GM12878 (cell line): ENCODE measurements around the gene OR9G1.

ENCODE experiments used
- CTCF ChIP-seq, 3 experiments: IDR thresholded peaks in 2 of 3; conservative IDR thresholded peaks in 1 of 3; 2 replicates each; pipeline ENCODE4 v1.5.1; 2011; ENCODE audit warnings: low read depth in 3 of 3, low read length in 3 of 3, mild to moderate bottlenecking in 3 of 3, control low read depth in 2 of 3, moderate library complexity in 2 of 3, inconsistent platforms in 1 of 3, mixed read lengths in 1 of 3; ENCODE audit not compliant: control insufficient read depth in 2 of 3, insufficient read depth in 1 of 3; ENCODE audit errors: extremely low read depth in 1 of 3
- EP300 ChIP-seq, 2 experiments: fragments of 150-350 bp in 1 of 2; IDR thresholded peaks; 2 replicates each; pipeline ENCODE4 v1.6.1; 2011 to 2012; ENCODE audit warnings: low read depth in 2 of 2, low read length in 2 of 2, borderline replicate concordance in 1 of 2, improper control_type of control experiment in 1 of 2, inconsistent platforms in 1 of 2; ENCODE audit not compliant: control insufficient read depth in 1 of 2
- EZH2 ChIP-seq: IDR thresholded peaks from 2 replicates; pipeline ENCODE4 v1.6.1; 2012; ENCODE audit warnings: low read depth, mild to moderate bottlenecking, control low read depth, inconsistent platforms, low read length, borderline replicate concordance; ENCODE audit not compliant: control insufficient read depth
- FOXM1 ChIP-seq: IDR thresholded peaks from 2 replicates; pipeline ENCODE4 v1.6.1; 2012; ENCODE audit warnings: low read depth, mild to moderate bottlenecking, inconsistent platforms, low read length, moderate library complexity
- KAT2A ChIP-seq: conservative IDR thresholded peaks from 2 replicates; pipeline ENCODE4 v1.6.1; 2011; ENCODE audit warnings: low read depth, low read length; ENCODE audit not compliant: control insufficient read depth
- MYC ChIP-seq: IDR thresholded peaks from 2 replicates; pipeline ENCODE4 v1.6.1; 2011; ENCODE audit warnings: mild to moderate bottlenecking, low read length, moderate library complexity, inconsistent platforms; ENCODE audit not compliant: insufficient read depth, insufficient replicate concordance, insufficient read length, severe bottlenecking
- NFYB ChIP-seq: IDR thresholded peaks from 2 replicates; pipeline ENCODE4 v1.6.1; 2011; ENCODE audit warnings: low read depth, mild to moderate bottlenecking, low read length, improper control_type of control experiment, moderate library complexity; ENCODE audit not compliant: insufficient read depth
- POLR2A ChIP-seq: IDR thresholded peaks from 2 replicates; pipeline ENCODE4 v1.6.1; 2011; ENCODE audit warnings: low read depth, mild to moderate bottlenecking, low read length
- RAD21 ChIP-seq: IDR thresholded peaks from 2 replicates; pipeline ENCODE4 v1.6.1; 2011; ENCODE audit warnings: mild to moderate bottlenecking, low read depth, low read length, moderate library complexity; ENCODE audit not compliant: insufficient read depth
- RCOR1 ChIP-seq: conservative IDR thresholded peaks from 2 replicates; pipeline ENCODE4 v1.6.1; 2012; ENCODE audit warnings: low read depth, low read length, improper control_type of control experiment
- SIN3A ChIP-seq: IDR thresholded peaks from 2 replicates; pipeline ENCODE4 v1.6.1; 2012; ENCODE audit warnings: low read depth, low read length, improper control_type of control experiment
- ZNF274 ChIP-seq: IDR thresholded peaks from one replicate; pipeline ENCODE4 v1.8.0; 2011; ENCODE audit not compliant: insufficient read length, insufficient read depth

- no peak for TF ChIP-seq POLR2A
- no peak for TF ChIP-seq CTCF (IDR thresholded peaks at IDR 0.05 in 2 of 3, conservative IDR thresholded peaks at IDR 0.05 in 1 of 3; ENCODE audit: control insufficient read depth in 2 of 3, extremely low read depth in 1 of 3, insufficient read depth in 1 of 3, low read depth in 3 of 3, low read length in 3 of 3)
- no peak for TF ChIP-seq RAD21
- no peak for TF ChIP-seq ZNF274
- TF ChIP-seq NFYB = no peak
- no peak for TF ChIP-seq SIN3A
- TF ChIP-seq MYC = no peak
- no peak for TF ChIP-seq EP300 (IDR thresholded peaks at IDR 0.05; ENCODE audit: borderline replicate concordance in 1 of 2, control insufficient read depth in 1 of 2, low read depth in 2 of 2, low read length in 2 of 2)
- no peak for TF ChIP-seq KAT2A
- no peak for TF ChIP-seq FOXM1
- TF ChIP-seq RCOR1 = no peak
- TF ChIP-seq EZH2 = no peak
These were observed 41.2 kb downstream of the OR9G1 start for GRCh38 chr11:56740107-56740506.
